Fibroblast of lung (primary cell): ENCODE results near the gene ATP2A2. TPM values are rescaled to one million over a fixed set of nuclear protein-coding genes. Genes with fewer than 3 reads are reported as not detected.

Experiments used
- DNase-seq, 2 donors: peaks; one replicate each; pipeline versions ENCODE4 v3.0.0 to v3.0.0-alpha.2; 2010; ENCODE audit warnings: low read depth in 2 of 2
- H2AFZ ChIP-seq: 2 replicates; pipeline ENCODE4 v1.5.1; 2012; ENCODE audit warnings: low read length, control low read depth, inconsistent platforms
- H3K27ac ChIP-seq: 2 replicates; pipeline ENCODE4 v1.5.1; 2011; ENCODE audit warnings: low read length, control low read depth; ENCODE audit not compliant: insufficient read depth
- H3K27me3 ChIP-seq: 2 replicates; pipeline ENCODE4 v1.5.1; 2011; ENCODE audit warnings: mild to moderate bottlenecking, low read length; ENCODE audit not compliant: control insufficient read depth, insufficient read depth
- H3K36me3 ChIP-seq: 2 replicates; pipeline ENCODE4 v1.5.1; 2011; ENCODE audit warnings: low read length; ENCODE audit not compliant: control insufficient read depth, insufficient read depth
- H3K4me1 ChIP-seq: 2 replicates; pipeline ENCODE4 v1.5.1; 2011; ENCODE audit warnings: low read length; ENCODE audit not compliant: control insufficient read depth, insufficient read depth; ENCODE audit errors: extremely low read depth
- H3K4me2 ChIP-seq: 2 replicates; pipeline ENCODE4 v1.5.1; 2011; ENCODE audit warnings: low read length, control low read depth; ENCODE audit not compliant: insufficient read depth; ENCODE audit errors: extremely low read depth
- H3K4me3 ChIP-seq, 4 experiments: fragments of 200-600 bp in 1 of 4; sonication (generic) in 1 of 4; replicated peaks in 1 of 4; 2 replicates each; pipeline ENCODE4 v1.5.1; 2011 to 2016; ENCODE audit warnings: low read length in 4 of 4, low read depth in 3 of 4, mild to moderate bottlenecking in 3 of 4, control low read depth in 2 of 4, inconsistent platforms in 1 of 4, mixed read lengths in 1 of 4; ENCODE audit not compliant: insufficient read depth in 1 of 4; ENCODE audit errors: control extremely low read depth in 1 of 4
- H3K79me2 ChIP-seq: 2 replicates; pipeline ENCODE4 v1.5.1; 2012; ENCODE audit warnings: mild to moderate bottlenecking, low read length, inconsistent platforms; ENCODE audit not compliant: control insufficient read depth, insufficient read depth
- H3K9ac ChIP-seq: 2 replicates; pipeline ENCODE4 v1.5.1; 2011; ENCODE audit warnings: mild to moderate bottlenecking, low read length, control low read depth; ENCODE audit not compliant: insufficient read depth
- H3K9me3 ChIP-seq: 2 replicates; pipeline ENCODE4 v1.5.1; 2012; ENCODE audit warnings: low read depth, low read length; ENCODE audit not compliant: control insufficient read depth, insufficient read depth
- H4K20me1 ChIP-seq: 2 replicates; pipeline ENCODE4 v1.5.1; 2011; ENCODE audit warnings: low read length; ENCODE audit not compliant: control insufficient read depth, insufficient read depth; ENCODE audit errors: extremely low read depth
- CTCF ChIP-seq, 2 donors: IDR thresholded peaks in 1 of 2; conservative IDR thresholded peaks in 1 of 2; 1 replicate in 1 of 2; 2 replicates in 1 of 2; pipeline ENCODE4 v1.5.1; 2011 to 2012; ENCODE audit warnings: low read length in 2 of 2, control low read depth in 1 of 2, inconsistent platforms in 1 of 2, low read depth in 1 of 2, mild to moderate bottlenecking in 1 of 2
- EZH2 ChIP-seq: IDR thresholded peaks from 2 replicates; pipeline ENCODE4 v1.5.1; 2012; ENCODE audit warnings: low read length, control low read depth, mild to moderate bottlenecking; ENCODE audit errors: missing control alignments
- polyA plus RNA-seq, 2 donors: library from polyadenylated mRNA; depleted of rRNA in 1 of 2; stranded (reverse) in 1 of 2; unstranded in 1 of 2; fragments of >200 nt; gene quantifications; 2 replicates each; pipeline ENCODE4 v1.2.1, GENCODE V29; 2011 to 2012; ENCODE audit warnings: missing spikeins in 1 of 2
- total RNA-seq: library from RNA; depleted of rRNA; stranded (reverse); fragments of >200 nt; gene quantifications from 2 replicates; pipeline ENCODE4 v1.2.1, GENCODE V29; 2014

Gene ATP2A2
- total and polyA plus RNA-seq, 2 donors (not counting 1 experiment from before 2014, with no cell fraction given): 151 to 216 TPM

- no peak overlapping the region for H3K9ac ChIP-seq
- H3K27ac ChIP-seq: no peak overlapping the region
- H3K4me1 ChIP-seq: no peaks in the 10 kb centered on the region
- no peak for DNase-seq
- H3K36me3 ChIP-seq: peaks cover 59% of the 10 kb centered on the region
- TF ChIP-seq CTCF (conservative IDR thresholded peaks at IDR 0.05 in 1 of 2, IDR thresholded peaks at IDR 0.05 in 1 of 2; ENCODE audit: low read depth in 1 of 2, low read length in 2 of 2): no peak
- TF ChIP-seq EZH2: no peak
- no peak overlapping the region for H3K4me3 ChIP-seq
- no peak overlapping the region for H3K4me2 ChIP-seq
- H4K20me1 ChIP-seq: no peaks in the 10 kb centered on the region
- H3K79me2 ChIP-seq: peaks cover 4% of the 10 kb centered on the region
- H2AFZ ChIP-seq: no peak overlapping the region
- no peaks in the 10 kb centered on the region for H3K27me3 ChIP-seq
- H3K9me3 ChIP-seq: no peaks in the 10 kb centered on the region
These were observed 64.9 kb downstream of the ATP2A2 start for GRCh38 chr12:110345963-110346362.

DNA sequence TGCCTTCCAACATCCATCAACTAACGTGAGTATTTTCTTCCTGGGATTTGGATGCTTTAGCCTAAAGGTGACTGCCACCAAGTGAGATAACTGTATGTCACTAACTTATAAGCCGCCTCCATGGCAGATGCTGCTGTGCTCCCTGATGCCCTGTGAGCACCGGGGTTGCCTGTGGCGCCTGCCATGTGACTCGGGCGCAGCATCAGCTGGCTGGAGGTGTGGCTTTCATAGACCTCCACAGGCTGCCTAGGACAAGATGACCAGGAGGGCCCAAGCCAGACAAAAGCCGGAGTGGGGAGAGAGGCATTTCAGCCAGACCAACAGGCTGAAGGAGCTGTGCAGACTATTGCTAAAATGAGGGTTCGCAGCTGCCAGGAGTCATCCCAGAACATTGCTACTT, 66.7 kb downstream of the ATP2A2 start:
- no peak for DNase-seq
- no peaks in the 10 kb centered on the region for H3K4me1 ChIP-seq
- H3K27me3 ChIP-seq: no peaks in the 10 kb centered on the region
- no peak overlapping the region for H3K4me2 ChIP-seq
- H3K27ac ChIP-seq: no peak overlapping the region
- TF ChIP-seq EZH2 (no peak), CTCF (conservative IDR thresholded peaks at IDR 0.05 in 1 of 2, IDR thresholded peaks at IDR 0.05 in 1 of 2; ENCODE audit: low read depth in 1 of 2, low read length in 2 of 2) (no peak)
- no peaks in the 10 kb centered on the region for H4K20me1 ChIP-seq
- no peak overlapping the region for H2AFZ ChIP-seq
- no peak overlapping the region for H3K9ac ChIP-seq
- H3K4me3 ChIP-seq: no peak overlapping the region
- no peaks in the 10 kb centered on the region for H3K79me2 ChIP-seq
- H3K36me3 ChIP-seq: peaks cover 52% of the 10 kb centered on the region
- H3K9me3 ChIP-seq: no peaks in the 10 kb centered on the region

- H3K9me3 ChIP-seq: no peaks in the 10 kb centered on the region
- no peak overlapping the region for H3K9ac ChIP-seq
- no peaks in the 10 kb centered on the region for H3K27me3 ChIP-seq
- no peaks in the 10 kb centered on the region for H3K79me2 ChIP-seq
- TF ChIP-seq CTCF (conservative IDR thresholded peaks at IDR 0.05 in 1 of 2, IDR thresholded peaks at IDR 0.05 in 1 of 2; ENCODE audit: low read depth in 1 of 2, low read length in 2 of 2) (no peak), EZH2 (no peak)
- H3K4me3 ChIP-seq: no peak overlapping the region
- no peak overlapping the region for H3K4me2 ChIP-seq
- DNase-seq: no peak
- peaks cover 52% of the 10 kb centered on the region for H3K36me3 ChIP-seq
- no peak overlapping the region for H3K27ac ChIP-seq
- H4K20me1 ChIP-seq: no peaks in the 10 kb centered on the region
- H3K4me1 ChIP-seq: no peaks in the 10 kb centered on the region
- no peak overlapping the region for H2AFZ ChIP-seq
These were observed 67.5 kb downstream of the ATP2A2 start for GRCh38 chr12:110348431-110349059.
